ENCODE results near the gene GLIS1. TPM values are rescaled to one million over a fixed set of nuclear protein-coding genes. Genes with fewer than 3 reads are reported as not detected.

Gene GLIS1
- total RNA-seq, 1 donor from 2014 or later = not detected

GRCh38 chr1:53708687-53709086 is 30.3 kb downstream of the GLIS1 start:
- Histone ChIP-seq H3K36me3 (no peaks in the 10 kb centered on the region), H3K27ac (no peak overlapping the region), H3K27me3 (no peaks in the 10 kb centered on the region), H3K4me1 (no peaks in the 10 kb centered on the region), H3K4me3 (no peak overlapping the region), H3K9me3 (no peaks in the 10 kb centered on the region)
- intact Hi-C loops (cut with DNase I) = no loop called here
- DNase-seq (ENCODE audit: low spot score in 2 of 2) = no peak
- TF ChIP-seq CTCF (IDR thresholded peaks at IDR 0.05) = no peak

GRCh38 chr1:53706356-53706755 is 32.6 kb downstream of the GLIS1 start:
- Histone ChIP-seq H3K4me1 (no peaks in the 10 kb centered on the region), H3K36me3 (no peaks in the 10 kb centered on the region), H3K27ac (no peak overlapping the region), H3K9me3 (no peaks in the 10 kb centered on the region), H3K4me3 (no peak overlapping the region), H3K27me3 (no peaks in the 10 kb centered on the region)
- DNase-seq (ENCODE audit: low spot score in 2 of 2) = no peak
- TF ChIP-seq CTCF (IDR thresholded peaks at IDR 0.05) = no peak
- intact Hi-C loops (cut with DNase I) = no loop called here

GRCh38 chr1:53705446-53706096 is 33.4 kb downstream of the GLIS1 start:
- Histone ChIP-seq H3K36me3 (no peaks in the 10 kb centered on the region), H3K4me3 (no peak overlapping the region), H3K27ac (no peak overlapping the region), H3K27me3 (no peaks in the 10 kb centered on the region), H3K4me1 (no peaks in the 10 kb centered on the region), H3K9me3 (no peaks in the 10 kb centered on the region)
- no peak for TF ChIP-seq CTCF (IDR thresholded peaks at IDR 0.05)
- DNase-seq (ENCODE audit: low spot score in 2 of 2) = no peak
- intact Hi-C loops (cut with DNase I) = no loop called here

GRCh38 chr1:53704804-53705445 is 34.0 kb downstream of the GLIS1 start:
- DNase-seq (ENCODE audit: low spot score in 2 of 2) = no peak

GRCh38 chr1:53704304-53704703 is 34.7 kb downstream of the GLIS1 start:
- intact Hi-C loops (cut with DNase I) = no loop called here
- Histone ChIP-seq H3K4me3 (no peak overlapping the region), H3K36me3 (no peaks in the 10 kb centered on the region), H3K4me1 (no peaks in the 10 kb centered on the region), H3K27me3 (no peaks in the 10 kb centered on the region), H3K27ac (no peak overlapping the region), H3K9me3 (no peaks in the 10 kb centered on the region)
- no peak for DNase-seq (ENCODE audit: low spot score in 2 of 2)
- TF ChIP-seq CTCF (IDR thresholded peaks at IDR 0.05) = no peak

More at GRCh38 chr1:53704804-53705445, 34.0 kb downstream of the GLIS1 start:
- Histone ChIP-seq H3K27me3 (no peaks in the 10 kb centered on the region), H3K36me3 (no peaks in the 10 kb centered on the region), H3K4me1 (no peaks in the 10 kb centered on the region), H3K27ac (no peak overlapping the region), H3K4me3 (no peak overlapping the region), H3K9me3 (no peaks in the 10 kb centered on the region)
- intact Hi-C loops (cut with DNase I) = no loop called here
- TF ChIP-seq CTCF (IDR thresholded peaks at IDR 0.05) = no peak
